Non-pigmented ciliary epithelial cell (primary cell): ENCODE data around the gene EPAS1.
"Not testable (repeated sequence)": the region's sequence is repeated elsewhere in the genome, so short reads cannot be mapped to it uniquely, and the experiment has no call there.

Experiments
- DNase-seq: peaks from one replicate; pipeline ENCODE4 v3.0.0-alpha.2; 2010; ENCODE audit warnings: low read depth

The EPAS1 gene

GRCh38 chr2:46383784-46384456 is 86.7 kb downstream of the EPAS1 start:
- no peak for DNase-seq

- DNase-seq: no peak
Observed at GRCh38 chr2:46384457-46384815, 87.2 kb downstream of the EPAS1 start.

- no peak for DNase-seq
Observed at GRCh38 chr2:46385786-46386577, 88.8 kb downstream of the EPAS1 start.

GRCh38 chr2:46386763-46387162 is 89.6 kb downstream of the EPAS1 start:
- no peak for DNase-seq

GRCh38 chr2:46387292-46387691 is 90.1 kb downstream of the EPAS1 start:
- DNase-seq: no peak

GRCh38 chr2:46387886-46388515 is 90.8 kb downstream of the EPAS1 start:
- no peak for DNase-seq

- no peak for DNase-seq
Observed at GRCh38 chr2:46388881-46389280, 91.7 kb downstream of the EPAS1 start.

GRCh38 chr2:46389417-46389916 is 92.3 kb downstream of the EPAS1 start:
- DNase-seq: no peak

GRCh38 chr2:46390036-46390435 is 92.8 kb downstream of the EPAS1 start:
- DNase-seq: no peak

GRCh38 chr2:46390901-46391395 is 93.7 kb downstream of the EPAS1 start:
- DNase-seq: no peak

- DNase-seq: no peak
Observed at GRCh38 chr2:46392561-46393346, 95.5 kb downstream of the EPAS1 start.

- DNase-seq: no peak
Observed at GRCh38 chr2:46393347-46393820, 96.2 kb downstream of the EPAS1 start.

GRCh38 chr2:46393865-46394264 is 96.7 kb downstream of the EPAS1 start:
- no peak for DNase-seq

GRCh38 chr2:46394649-46395510 is 97.7 kb downstream of the EPAS1 start:
- DNase-seq: no peak

- not testable (repeated sequence) for DNase-seq
Observed at GRCh38 chr2:46395730-46396129, 98.5 kb downstream of the EPAS1 start.

GRCh38 chr2:46400016-46400415 is 102.8 kb downstream of the EPAS1 start:
- no peak for DNase-seq

- no peak for DNase-seq
Observed at GRCh38 chr2:46402874-46403273, 105.7 kb downstream of the EPAS1 start.

- DNase-seq: no peak
Observed at GRCh38 chr2:46404181-46404759, 107.1 kb downstream of the EPAS1 start.

- DNase-seq: no peak
Observed at GRCh38 chr2:46407852-46408455, 110.7 kb downstream of the EPAS1 start.

GRCh38 chr2:46409756-46410155 is 112.5 kb downstream of the EPAS1 start:
- DNase-seq: no peak
